GM21515 (cell line): ENCODE data around the gene PDE5A.
A peak's percentile ranks its signal among the peaks of the same experiment; 100 is the strongest.
"Not testable (repeated sequence)": the region's sequence is repeated elsewhere in the genome, so short reads cannot be mapped to it uniquely, and the experiment has no call there.

Experiments used
- ATAC-seq: cut with Tn5 transposase; IDR thresholded peaks from one replicate; pipeline ENCODE4 v1.9.1; 2021; ENCODE audit not compliant: unreplicated experiment

PDE5A gene

GRCh38 chr4:119646347-119647071 lies 17.9 kb upstream of the PDE5A start:
- ATAC-seq: no peak

- ATAC-seq: no peak
These were observed 14.9 kb upstream of the PDE5A start for GRCh38 chr4:119643306-119644042.

GRCh38 chr4:119641765-119642164 lies 13.2 kb upstream of the PDE5A start:
- ATAC-seq: no peak

- ATAC-seq: no peak
These were observed 9.8 kb upstream of the PDE5A start for GRCh38 chr4:119638359-119638758.

GRCh38 chr4:119636851-119637250 lies 8.2 kb upstream of the PDE5A start:
- not testable (repeated sequence) for ATAC-seq

GRCh38 chr4:119632216-119632615 lies 3.6 kb upstream of the PDE5A start:
- no peak for ATAC-seq

GRCh38 chr4:119629142-119629471 lies 503 bp upstream of the PDE5A start:
- peak; percentile 36 for ATAC-seq

GRCh38 chr4:119627267-119628255 lies 1.0 kb downstream of the PDE5A start:
- ATAC-seq: peak; percentile 64

GRCh38 chr4:119626943-119627266 lies 1.7 kb downstream of the PDE5A start:
- no peak for ATAC-seq

GRCh38 chr4:119626420-119626819 lies 2.2 kb downstream of the PDE5A start:
- no peak for ATAC-seq

- ATAC-seq: no peak
These were observed 2.8 kb downstream of the PDE5A start for GRCh38 chr4:119625761-119626160.

GRCh38 chr4:119624356-119624755 lies 4.2 kb downstream of the PDE5A start:
- ATAC-seq: no peak

- no peak for ATAC-seq
These were observed 5.6 kb downstream of the PDE5A start for GRCh38 chr4:119623025-119623424.

- ATAC-seq: no peak
These were observed 13.4 kb downstream of the PDE5A start for GRCh38 chr4:119615068-119615719.

GRCh38 chr4:119604266-119604665 lies 24.3 kb downstream of the PDE5A start:
- no peak for ATAC-seq

GRCh38 chr4:119602366-119602765 lies 26.2 kb downstream of the PDE5A start:
- ATAC-seq: no peak

- ATAC-seq: no peak
These were observed 30.1 kb downstream of the PDE5A start for GRCh38 chr4:119598521-119598920.

GRCh38 chr4:119597377-119597776 lies 31.2 kb downstream of the PDE5A start:
- no peak for ATAC-seq

GRCh38 chr4:119593698-119594097 lies 34.9 kb downstream of the PDE5A start:
- ATAC-seq: no peak

GRCh38 chr4:119592830-119593229 lies 35.8 kb downstream of the PDE5A start:
- ATAC-seq: no peak

GRCh38 chr4:119589165-119589564 lies 39.4 kb downstream of the PDE5A start:
- no peak for ATAC-seq
